Liver (tissue), 9 donors: ENCODE measurements around the gene ILF2. TPM values are rescaled to one million over a fixed set of nuclear protein-coding genes. Genes with fewer than 3 reads are reported as not detected.

Source experiments
- DNase-seq: peaks from one replicate; pipeline ENCODE4 v3.0.0-alpha.2; 2017; ENCODE audit warnings: low spot score
- H3K27ac ChIP-seq, 2 donors: one replicate each; pipeline ENCODE4 v1.7.0; 2013; ENCODE audit warnings: inconsistent platforms in 2 of 2, low read length in 2 of 2, control low read depth in 1 of 2, low read depth in 1 of 2, mild to moderate bottlenecking in 1 of 2
- H3K27me3 ChIP-seq, 4 donors: one replicate each; pipeline versions ENCODE4 v1.6.1 to v1.7.0; 2013; ENCODE audit warnings: low read length in 3 of 4, inconsistent platforms in 1 of 4, mild to moderate bottlenecking in 1 of 4, moderate library complexity in 1 of 4; ENCODE audit not compliant: control insufficient read depth in 4 of 4, insufficient read depth in 4 of 4
- H3K36me3 ChIP-seq, 4 donors: one replicate each; pipeline versions ENCODE4 v1.6.1 to v1.7.0; 2013; ENCODE audit warnings: low read length in 3 of 4, mild to moderate bottlenecking in 3 of 4, low read depth in 1 of 4, moderate library complexity in 1 of 4; ENCODE audit not compliant: control insufficient read depth in 4 of 4, insufficient read depth in 3 of 4
- H3K4me1 ChIP-seq, 4 donors: one replicate each; pipeline versions ENCODE4 v1.6.1 to v1.7.0; 2013; ENCODE audit warnings: low read length in 3 of 4, mild to moderate bottlenecking in 3 of 4, moderate library complexity in 1 of 4; ENCODE audit not compliant: control insufficient read depth in 4 of 4, insufficient read depth in 4 of 4
- H3K4me3 ChIP-seq, 3 donors: one replicate each; pipeline versions ENCODE4 v1.6.1 to v1.7.0; 2013; ENCODE audit warnings: low read length in 3 of 3, control low read depth in 1 of 3, low read depth in 1 of 3, mild to moderate bottlenecking in 1 of 3
- H3K9ac ChIP-seq, 2 donors: one replicate each; pipeline ENCODE4 v1.7.0; 2013; ENCODE audit warnings: low read length in 2 of 2, mild to moderate bottlenecking in 2 of 2, moderate library complexity in 2 of 2, control low read depth in 1 of 2, low read depth in 1 of 2
- H3K9me3 ChIP-seq, 4 donors: one replicate each; pipeline versions ENCODE4 v1.6.1 to v1.7.0; 2013; ENCODE audit warnings: low read length in 3 of 4; ENCODE audit not compliant: control insufficient read depth in 4 of 4
- ATF3 ChIP-seq: IDR thresholded peaks from 2 replicates; pipeline ENCODE4 v1.6.1; 2016; ENCODE audit warnings: antibody characterized with exemption
- CTCF ChIP-seq: fragments of 150-350 bp; IDR thresholded peaks from 2 replicates; pipeline ENCODE4 v1.5.1; 2017; ENCODE audit warnings: improper control_type of control experiment, low read depth, low read length; ENCODE audit not compliant: missing input control
- EGR1 ChIP-seq, 2 donors: IDR thresholded peaks; 2 replicates each; pipeline ENCODE4 v1.6.1; 2016 to 2018; ENCODE audit warnings: antibody characterized with exemption in 2 of 2, low read depth in 2 of 2
- FOXA1 ChIP-seq: IDR thresholded peaks from 2 replicates; pipeline ENCODE4 v1.6.1; 2016; ENCODE audit warnings: antibody characterized with exemption
- FOXA2 ChIP-seq: IDR thresholded peaks from 2 replicates; pipeline ENCODE4 v1.6.1; 2016; ENCODE audit warnings: antibody characterized with exemption
- GABPA ChIP-seq, 2 donors: IDR thresholded peaks in 1 of 2; conservative IDR thresholded peaks in 1 of 2; 2 replicates each; pipeline ENCODE4 v1.6.1; 2016; ENCODE audit warnings: antibody characterized with exemption in 2 of 2, mild to moderate bottlenecking in 1 of 2, moderate library complexity in 1 of 2
- HNF4A ChIP-seq, 2 donors: conservative IDR thresholded peaks; 2 replicates each; pipeline ENCODE4 v1.6.1; 2016; ENCODE audit warnings: antibody characterized with exemption in 2 of 2, mild to moderate bottlenecking in 2 of 2
- HNF4G ChIP-seq: IDR thresholded peaks from 2 replicates; pipeline ENCODE4 v1.6.1; 2016; ENCODE audit warnings: antibody characterized with exemption
- JUND ChIP-seq, 2 donors: IDR thresholded peaks; 2 replicates each; pipeline ENCODE4 v1.6.1; 2016; ENCODE audit warnings: antibody characterized with exemption in 2 of 2
- MAX ChIP-seq: IDR thresholded peaks from 2 replicates; pipeline ENCODE4 v1.6.1; 2016; ENCODE audit warnings: antibody characterized with exemption
- NR2F2 ChIP-seq: IDR thresholded peaks from 2 replicates; pipeline ENCODE4 v1.6.1; 2016; ENCODE audit warnings: antibody characterized with exemption
- RAD21 ChIP-seq, 2 donors: IDR thresholded peaks; 2 replicates each; pipeline ENCODE4 v1.6.1; 2016; ENCODE audit warnings: antibody characterized with exemption in 2 of 2, mild to moderate bottlenecking in 2 of 2
- REST ChIP-seq: IDR thresholded peaks from 2 replicates; pipeline ENCODE4 v1.6.1; 2016; ENCODE audit warnings: antibody characterized with exemption, mild to moderate bottlenecking
- RXRA ChIP-seq, 2 donors: IDR thresholded peaks; 2 replicates each; pipeline ENCODE4 v1.6.1; 2017 to 2018; ENCODE audit warnings: antibody characterized with exemption in 2 of 2, mild to moderate bottlenecking in 1 of 2
- SP1 ChIP-seq: IDR thresholded peaks from 2 replicates; pipeline ENCODE4 v1.6.1; 2018; ENCODE audit warnings: antibody characterized with exemption, mild to moderate bottlenecking
- TAF1 ChIP-seq: conservative IDR thresholded peaks from 2 replicates; pipeline ENCODE4 v1.6.1; 2016; ENCODE audit warnings: antibody characterized with exemption, mild to moderate bottlenecking
- YY1 ChIP-seq: IDR thresholded peaks from 2 replicates; pipeline ENCODE4 v1.6.1; 2016; ENCODE audit warnings: antibody characterized with exemption, mild to moderate bottlenecking
- ZBTB33 ChIP-seq: IDR thresholded peaks from 2 replicates; pipeline ENCODE4 v1.6.1; 2016; ENCODE audit warnings: antibody characterized with exemption
- WGBS: extraction: QIAGEN DNeasy Blood & Tissue Kit; methylation state at CpG from one replicate; pipeline ENCODE4 v1.1.7; 2013; 5-methylcytosine and 5-hydroxymethylcytosine counted together
- polyA plus RNA-seq, 2 donors: library from polyadenylated mRNA; stranded (reverse) in 1 of 2; unstranded in 1 of 2; fragments of 200-250 nt in 1 of 2; fragments of >200 nt in 1 of 2; fragmentation: Nextera tagmentation in 1 of 2; extraction: Ambion mirVana in 1 of 2; gene quantifications; one replicate each; pipeline versions ENCODE4 v1.2.1 to v1.2.3, GENCODE V29; 2013 to 2015
- total RNA-seq, 2 donors: library from RNA; depleted of rRNA; stranded (reverse); fragments of >200 nt; gene quantifications; one replicate each; pipeline ENCODE4 v1.2.3, GENCODE V29; 2014
- donor health status: healthy.
- donor health status: healthy.
- donor health status: healthy.
- donor health status: healthy.
- donor health status: healthy.

ILF2 gene
- total and polyA plus RNA-seq, 4 donors: 28.7 to 84.2 (median 51.5) TPM

GRCh38 chr1:153639280-153639679, 31.5 kb downstream of the ILF2 start:
- H3K9ac ChIP-seq: no peak overlapping the region
- H3K27ac ChIP-seq: no peak overlapping the region
- H3K4me3 ChIP-seq: no peak overlapping the region
- no peaks in the 10 kb centered on the region for H3K9me3 ChIP-seq
- H3K27me3 ChIP-seq: no peaks in the 10 kb centered on the region
- H3K4me1 ChIP-seq: peaks cover 13 to 36% (median 18%) of the 10 kb centered on the region in 4 donors
- no peak for DNase-seq
- H3K36me3 ChIP-seq: peaks cover 16 to 61% (median 52%) of the 10 kb centered on the region in 4 donors
- 92% methylated on average over 3 of the region's 3 CpGs for WGBS
- TF ChIP-seq YY1 (no peak), FOXA1 (no peak), SP1 (no peak), NR2F2 (no peak), CTCF (no peak), RXRA (IDR thresholded peaks at IDR 0.05) (no peak), HNF4A (conservative IDR thresholded peaks at IDR 0.05) (no peak), GABPA (IDR thresholded peaks at IDR 0.05 in 1 of 2, conservative IDR thresholded peaks at IDR 0.05 in 1 of 2) (no peak), TAF1 (no peak), RAD21 (IDR thresholded peaks at IDR 0.05) (no peak), EGR1 (IDR thresholded peaks at IDR 0.05; ENCODE audit: low read depth in 2 of 2) (no peak), FOXA2 (no peak), ZBTB33 (no peak), MAX (no peak), JUND (IDR thresholded peaks at IDR 0.05) (no peak), HNF4G (no peak), ATF3 (no peak), REST (no peak)
